GM12878 (cell line): Measurements from ENCODE around the gene CRB3. TPM values are rescaled to one million over a fixed set of nuclear protein-coding genes. Genes with fewer than 3 reads are reported as not detected.

Source experiments
- ATAC-seq: fragments of 200-7000 bp; cut with Tn5 transposase; 3 replicates; pipeline ENCODE4 v1.9.1; 2020; ENCODE audit warnings: mild to moderate bottlenecking, moderate library complexity
- BruUV-seq: library from RNA; stranded (reverse); fragments of 400-500 nt; replicated peaks from 2 replicates; lab custom pipeline; 2021; lab: Mats Ljungman, UMichigan
- CTCF ChIA-PET: fragments of 300-600 bp; sonication (Branson Sonifier 250); formaldehyde crosslinking; extraction: SDS; loops from one replicate; lab custom pipeline; 2021; ENCODE audit warnings: inconsistent platforms; lab: Yijun Ruan, JAX
- POLR2A ChIA-PET: fragments of 350-600 bp; formaldehyde crosslinking; extraction: SDS; loops from one replicate; lab custom pipeline; 2021; ENCODE audit warnings: inconsistent platforms; lab: Charles Lee
- RAD21 ChIA-PET: fragments of 300-600 bp; sonication (Branson Sonifier 250); formaldehyde crosslinking; loops from one replicate; lab custom pipeline; 2023; ENCODE audit warnings: antibody characterized with exemption; ENCODE audit not compliant: unreplicated experiment; lab: Charles Lee
- SMC1A ChIA-PET: fragments of 300-600 bp; sonication (Branson Sonifier 250); formaldehyde crosslinking; loops from one replicate; lab custom pipeline; 2023; ENCODE audit not compliant: unreplicated experiment, uncharacterized antibody; lab: Charles Lee
- DNase-seq: peaks from one replicate; pipeline ENCODE4 v3.0.0-alpha.2; 2011; ENCODE audit warnings: low read depth, low spot score
- FAIRE-seq: peaks from 3 replicates; lab custom pipeline; 2011; peaks lifted over from hg19 to GRCh38; lab: Jason Lieb, UNC
- H2AFZ ChIP-seq: 2 replicates; pipeline ENCODE4 v1.6.0; 2011; ENCODE audit warnings: low read depth, low read length, control low read depth; ENCODE audit not compliant: control insufficient read depth
- H3K27ac ChIP-seq: 2 replicates; pipeline ENCODE4 v1.5.1; 2011; ENCODE audit warnings: control low read depth; ENCODE audit not compliant: control insufficient read depth, insufficient read depth
- H3K27me3 ChIP-seq, 2 experiments: replicated peaks in 1 of 2; 2 replicates each; pipeline versions ENCODE4 v1.6.0 to v1.6.1; 2011; ENCODE audit warnings: low read length in 1 of 2; ENCODE audit not compliant: control insufficient read depth in 2 of 2, insufficient read depth in 2 of 2
- H3K36me3 ChIP-seq, 2 experiments: 2 replicates each; pipeline ENCODE4 v1.5.1; 2011; ENCODE audit warnings: low read length in 1 of 2; ENCODE audit not compliant: control insufficient read depth in 2 of 2, insufficient read depth in 2 of 2
- H3K4me1 ChIP-seq: 2 replicates; pipeline ENCODE4 v1.6.1; 2011; ENCODE audit warnings: mild to moderate bottlenecking, low read length, moderate library complexity, mixed read lengths; ENCODE audit not compliant: control insufficient read depth, insufficient read depth
- H3K4me2 ChIP-seq: 2 replicates; pipeline ENCODE4 v1.6.0; 2011; ENCODE audit warnings: control low read depth; ENCODE audit not compliant: control insufficient read depth, insufficient read depth
- H3K4me3 ChIP-seq: fragments of 200-600 bp; sonication (generic); 2 replicates; pipeline ENCODE4 v1.5.1; 2016
- H3K79me2 ChIP-seq: 2 replicates; pipeline ENCODE4 v1.6.0; 2011; ENCODE audit warnings: low read length; ENCODE audit not compliant: control insufficient read depth, insufficient read depth
- H3K9ac ChIP-seq: 2 replicates; pipeline ENCODE4 v1.8.0; 2011; ENCODE audit warnings: low read length, control low read depth, mixed read lengths; ENCODE audit not compliant: control insufficient read depth, insufficient read depth
- H3K9me3 ChIP-seq: replicated peaks from 3 replicates; pipeline ENCODE4 v1.5.1; 2011; ENCODE audit warnings: mild to moderate bottlenecking, low read length; ENCODE audit not compliant: control insufficient read depth, insufficient read depth
- H4K20me1 ChIP-seq: 2 replicates; pipeline ENCODE4 v1.6.0; 2011; ENCODE audit not compliant: control insufficient read depth, insufficient read depth
- ATF7 ChIP-seq: fragments of 450-650 bp; IDR thresholded peaks from 2 replicates; pipeline ENCODE4 v1.6.1; 2016; ENCODE audit warnings: low read depth, mild to moderate bottlenecking
- BACH1 ChIP-seq: fragments of 450-650 bp; IDR thresholded peaks from 2 replicates; pipeline ENCODE4 v1.6.1; 2017; ENCODE audit warnings: mild to moderate bottlenecking, borderline replicate concordance
- HDAC6 ChIP-seq: fragments of 200-600 bp; sonication (generic); IDR thresholded peaks from one replicate; pipeline ENCODE4 v1.8.0; 2017; ENCODE audit warnings: antibody characterized with exemption; ENCODE audit not compliant: unreplicated experiment
- POLR2A ChIP-seq: IDR thresholded peaks from 2 replicates; pipeline ENCODE4 v1.6.1; 2011; ENCODE audit warnings: low read depth, mild to moderate bottlenecking, low read length
- SP1 ChIP-seq: IDR thresholded peaks from one replicate; pipeline ENCODE4 v1.6.1; 2011; ENCODE audit warnings: low read depth, low read length
- WGBS: methylation state at CpG from one replicate; pipeline ENCODE4 v1.1.6; 2016; ENCODE audit warnings: low lambda C conversion rate; ENCODE audit not compliant: insufficient replicate concordance, insufficient coverage; ENCODE audit errors: missing lambda C conversion rate; 5-methylcytosine and 5-hydroxymethylcytosine counted together
- in situ Hi-C: fragments of 300-500 bp; cut with MboI; formaldehyde crosslinking; loops from 9 replicates; pipeline ENCODE4 v1.14.3; 2018; ENCODE audit warnings: mixed read lengths
- intact Hi-C: fragments of 100-400 bp; cut with micrococcal nuclease; formaldehyde crosslinking; loops from one replicate; pipeline ENCODE4 v1.14.2; 2022; ENCODE audit not compliant: unreplicated experiment
- polyA plus RNA-seq, 11 experiments: library from polyadenylated mRNA; depleted of rRNA in 4 of 11; unstranded in 6 of 11; stranded (reverse) in 5 of 11; fragments of >200 nt; fragmentation: Nextera tagmentation in 4 of 11; fragmentation: Illumina TruSeq in 1 of 11; extraction: Ambion mirVana in 4 of 11; extraction: Trizol in 1 of 11; gene quantifications; 1 replicate in 1 of 11; 2 replicates in 10 of 11; pipeline versions ENCODE4 v1.2.1 to v1.2.3, GENCODE V29; 2011 to 2016; ENCODE audit warnings: inconsistent platforms in 2 of 11, missing spikeins in 2 of 11, low read depth in 1 of 11
- total RNA-seq, 4 experiments: library from RNA; depleted of rRNA in 3 of 4; stranded (reverse); fragments of >200 nt in 3 of 4; fragmentation: Illumina TruSeq in 1 of 4; extraction: Trizol in 1 of 4; gene quantifications; 2 replicates each; pipeline versions ENCODE4 v1.2.1 to v1.2.3, GENCODE V29; 2013 to 2021

Gene CRB3
- total and polyA plus RNA-seq, 10 of the 15 experiments (the other 5 are each of a cell fraction or from before 2014, with no cell fraction given) = 0.11 to 1.9 (median 0.98) TPM; not detected in 1

GRCh38 chr19:6414793-6415590 is 49.1 kb upstream of the CRB3 start:
- SMC1A ChIA-PET = no interaction called here
- no peak overlapping the region for H2AFZ ChIP-seq
- no peaks in the 10 kb centered on the region for H3K9me3 ChIP-seq
- H3K27ac ChIP-seq = no peak overlapping the region
- no peaks in the 10 kb centered on the region for H3K27me3 ChIP-seq
- RAD21 ChIA-PET = no interaction called here
- CTCF ChIA-PET = no interaction called here
- TF ChIP-seq BACH1 (no peak), POLR2A (peak; percentile 18; the same call in 1 of the 2 replicates), SP1 (no peak), ATF7 (no peak)
- TF ChIP-seq, all 136 proteins: peak for 1
- H3K9ac ChIP-seq = no peak overlapping the region
- no peak overlapping the region for H3K4me2 ChIP-seq
- H3K4me1 ChIP-seq = no peaks in the 10 kb centered on the region
- DNase-seq = no peak
- no peak for ATAC-seq
- H3K36me3 ChIP-seq = peaks cover 22 to 45% of the 10 kb centered on the region in 2 experiments; a peak in 3 of 4 replicates
- no peak overlapping the region for H3K4me3 ChIP-seq
- WGBS = 94% methylated on average over 47 of the region's 47 CpGs
- no TSS peak for BruUV-seq
- in situ Hi-C loops = no loop called here
- intact Hi-C loops = no loop called here
- peaks cover 5% of the 10 kb centered on the region for H3K79me2 ChIP-seq
- FAIRE-seq = no peak
- H4K20me1 ChIP-seq = peaks cover 7% of the 10 kb centered on the region; the same call in 1 of the 2 replicates
- POLR2A ChIA-PET = no interaction called here

GRCh38 chr19:6415591-6416190 is 48.4 kb upstream of the CRB3 start:
- BruUV-seq = no TSS peak

More at GRCh38 chr19:6415591-6416190, 48.4 kb upstream of the CRB3 start:
- Histone ChIP-seq H2AFZ (no peak overlapping the region), H3K79me2 (peaks cover 11% of the 10 kb centered on the region), H3K4me1 (no peaks in the 10 kb centered on the region), H3K4me2 (no peak overlapping the region), H3K27me3 (no peaks in the 10 kb centered on the region), H3K9ac (no peak overlapping the region), H3K4me3 (no peak overlapping the region), H3K27ac (no peak overlapping the region), H3K9me3 (no peaks in the 10 kb centered on the region), H3K36me3 (peaks cover 27 to 52% of the 10 kb centered on the region in 2 experiments)
- intact Hi-C loops = no loop called here
- ATAC-seq (no peak), DNase-seq (no peak), FAIRE-seq (no peak)
- CTCF ChIA-PET = no interaction called here
- RAD21 ChIA-PET = no interaction called here
- SMC1A ChIA-PET = no interaction called here
- WGBS = 98% methylated on average over 30 of the region's 32 CpGs
- in situ Hi-C loops = no loop called here
- POLR2A ChIA-PET = no interaction called here
- TF ChIP-seq HDAC6 (no peak), POLR2A (peak; percentile 41; the same call in 1 of the 2 replicates)
- TF ChIP-seq, all 136 proteins: peak for 1
- peaks cover 8% of the 10 kb centered on the region; the same call in 1 of the 2 replicates for H4K20me1 ChIP-seq
